H1 (cell line): ENCODE results near the gene OPCML. TPM values are rescaled to one million over a fixed set of nuclear protein-coding genes. Genes with fewer than 3 reads are reported as not detected.

Source experiments
- polyA plus RNA-seq, 7 experiments: library from polyadenylated mRNA; depleted of rRNA in 3 of 7; stranded (reverse) in 5 of 7; unstranded in 2 of 7; fragments of >200 nt in 5 of 7; fragments of 200-250 nt in 2 of 7; gene quantifications; 1 replicate in 5 of 7; 2 replicates in 1 of 7; 4 replicates in 1 of 7; pipeline versions ENCODE4 v1.2.1 to v1.2.3, GENCODE V29; 2011 to 2013; ENCODE audit warnings: missing spikeins in 2 of 7, mixed read lengths in 2 of 7
- total RNA-seq: library from RNA; stranded (reverse); fragmentation: NEBNext Ultra II Directional; extraction: Animal tissue kit (Norgen Biotek cat#: 25700); gene quantifications from 2 replicates; pipeline ENCODE4 v1.2.1, GENCODE V29; 2021
- TF ChIP-seq, protein P1 (sequence below): IDR thresholded peaks from 2 replicates; pipeline ENCODE4 v1.6.1; 2011; ENCODE audit warnings: low read depth, mild to moderate bottlenecking, low read length; ENCODE audit not compliant: insufficient read depth

Gene OPCML
- total and polyA plus RNA-seq, 2 of the 8 experiments (the other 6 are each of a cell fraction or from before 2014, with no cell fraction given): 2.3 to 3.1 TPM

DNA sequence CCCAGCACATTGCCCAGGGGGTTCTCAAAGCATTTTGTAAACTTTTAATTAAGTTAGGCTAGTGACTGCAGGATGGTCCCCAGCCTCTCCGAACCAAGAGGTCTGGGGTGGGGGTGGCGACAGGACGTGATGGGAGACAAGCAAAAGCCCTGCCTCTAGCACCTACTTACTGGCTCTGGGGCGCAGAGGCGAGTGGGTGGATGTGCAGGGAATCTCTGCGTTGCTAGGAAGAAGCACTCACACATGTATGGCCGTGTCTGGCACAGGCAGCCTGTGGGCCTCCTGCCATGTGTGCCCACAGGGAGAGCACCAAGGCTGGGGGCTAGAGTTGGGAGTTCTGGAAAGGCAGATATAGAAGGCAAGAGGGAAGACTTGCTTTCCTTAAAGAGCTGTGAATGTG lies 6.3 kb downstream of the OPCML start (continued):
- TF ChIP-seq, protein P1, sequence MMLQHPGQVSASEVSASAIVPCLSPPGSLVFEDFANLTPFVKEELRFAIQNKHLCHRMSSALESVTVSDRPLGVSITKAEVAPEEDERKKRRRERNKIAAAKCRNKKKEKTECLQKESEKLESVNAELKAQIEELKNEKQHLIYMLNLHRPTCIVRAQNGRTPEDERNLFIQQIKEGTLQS: no peak
